Measurements from ENCODE around the gene MUC6.

The MUC6 gene

DNA sequence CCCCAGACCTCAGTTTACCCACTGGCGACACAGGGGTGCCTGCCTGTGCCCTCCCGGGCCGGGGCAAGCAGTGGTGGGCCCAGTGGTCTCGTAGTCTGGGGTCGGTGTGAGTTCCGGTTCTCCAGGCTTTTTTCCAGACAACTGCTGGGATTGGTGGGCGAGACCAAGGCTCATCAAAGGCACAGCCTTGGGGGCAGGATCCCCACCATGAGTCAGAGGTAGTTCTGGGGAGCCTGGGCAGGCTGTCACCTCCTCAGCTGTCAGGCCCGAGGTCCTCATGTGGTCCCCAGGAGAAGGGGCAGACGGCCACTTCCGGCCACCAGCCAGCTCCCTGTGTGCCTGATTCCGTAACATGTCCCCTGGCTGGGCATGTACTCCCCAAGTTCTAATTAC, 37.3 kb upstream of the MUC6 start:
- CTCF ChIA-PET = no interaction called here
- POLR2A ChIA-PET = no interaction called here
- DNase-seq (ENCODE audit: extremely low spot score) = no peak
- TF ChIP-seq FOXK2 (IDR thresholded peaks at IDR 0.05) (no peak), FOXM1 (IDR thresholded peaks at IDR 0.05; ENCODE audit: borderline replicate concordance) (no peak)

DNA sequence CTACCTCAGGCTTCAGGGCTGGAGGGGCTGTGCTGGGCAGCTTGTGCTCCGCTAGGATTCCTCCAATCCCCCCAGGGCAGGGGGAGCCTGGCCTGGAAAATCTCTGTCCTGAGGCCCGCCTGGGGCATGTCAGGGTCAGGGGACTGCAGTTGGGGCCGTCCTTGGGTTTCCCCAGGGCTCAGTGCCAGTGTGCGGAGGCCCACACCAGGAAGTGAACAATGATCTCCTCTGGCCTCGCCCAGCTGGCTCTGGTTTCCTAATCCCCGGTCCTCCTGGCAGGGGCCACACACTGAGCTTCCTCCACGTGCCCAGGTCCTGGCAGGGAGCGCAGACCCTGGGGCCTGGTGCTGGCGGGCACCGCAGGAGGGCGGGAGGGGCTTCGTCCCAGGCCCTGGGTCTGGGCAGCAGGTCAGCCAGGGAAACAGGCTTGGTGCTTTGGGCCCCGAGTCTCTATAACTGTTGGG, 36.8 kb upstream of the MUC6 start:
- CTCF ChIA-PET = interaction anchor here (0.7 kb wide), 1 partner anchor 82 kb away, joined by 3 read pairs; no protein-coding TSS in a partner anchor
- TF ChIP-seq ZNF384 (IDR thresholded peaks at IDR 0.05) (no peak), ARNT (IDR thresholded peaks at IDR 0.05) (no peak), LEF1 (IDR thresholded peaks at IDR 0.05; ENCODE audit: borderline replicate concordance) (no peak), ELF4 (IDR thresholded peaks at IDR 0.05) (no peak), SP1 (IDR thresholded peaks at IDR 0.05) (no peak), BHLHE40 (IDR thresholded peaks at IDR 0.05; ENCODE audit: borderline replicate concordance) (no peak), FOXA1 (IDR thresholded peaks at IDR 0.05) (no peak), FOXK2 (IDR thresholded peaks at IDR 0.05) (no peak)

DNA sequence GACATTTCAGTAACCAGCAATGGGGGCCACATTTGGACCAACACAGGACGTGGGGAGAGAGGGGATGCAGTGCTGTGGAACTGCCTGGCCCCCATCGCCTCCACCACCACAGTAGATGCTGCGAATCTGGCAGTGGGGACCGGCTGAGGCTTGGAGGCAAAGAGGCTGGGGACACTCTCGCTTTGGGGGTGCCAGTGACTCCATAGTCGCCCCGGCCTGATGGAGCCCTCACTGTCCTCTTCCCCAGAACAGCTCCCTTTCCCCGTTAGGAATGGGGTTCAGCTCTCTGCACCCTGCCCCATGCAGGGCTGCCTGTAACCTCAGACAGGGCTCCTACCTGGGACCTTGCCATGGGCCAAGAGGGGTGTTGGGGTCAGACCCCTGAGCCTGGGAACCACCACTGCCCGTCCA, 36.3 kb upstream of the MUC6 start:
- TF ChIP-seq SP1 (IDR thresholded peaks at IDR 0.05) = no peak
- TF ChIP-seq ZNF384 (IDR thresholded peaks at IDR 0.05) = no peak
- TF ChIP-seq ARNT (IDR thresholded peaks at IDR 0.05) = no peak
- no peak for TF ChIP-seq FOXK2 (IDR thresholded peaks at IDR 0.05)
- no peak for TF ChIP-seq BHLHE40 (IDR thresholded peaks at IDR 0.05; ENCODE audit: borderline replicate concordance)
- no peak for TF ChIP-seq FOXA1 (IDR thresholded peaks at IDR 0.05)
- no peak for TF ChIP-seq L3MBTL2 (conservative IDR thresholded peaks at IDR 0.05)
- no peak for TF ChIP-seq LEF1 (IDR thresholded peaks at IDR 0.05; ENCODE audit: borderline replicate concordance)
- no peak for TF ChIP-seq TARDBP (IDR thresholded peaks at IDR 0.05)
- TF ChIP-seq CTBP1 (IDR thresholded peaks at IDR 0.05; ENCODE audit: borderline replicate concordance) = no peak
- TF ChIP-seq SUZ12 (IDR thresholded peaks at IDR 0.05) = no peak
- no peak for TF ChIP-seq FOXM1 (IDR thresholded peaks at IDR 0.05; ENCODE audit: borderline replicate concordance)
- no peak for TF ChIP-seq ELF4 (IDR thresholded peaks at IDR 0.05)
- TF ChIP-seq, protein P1, sequence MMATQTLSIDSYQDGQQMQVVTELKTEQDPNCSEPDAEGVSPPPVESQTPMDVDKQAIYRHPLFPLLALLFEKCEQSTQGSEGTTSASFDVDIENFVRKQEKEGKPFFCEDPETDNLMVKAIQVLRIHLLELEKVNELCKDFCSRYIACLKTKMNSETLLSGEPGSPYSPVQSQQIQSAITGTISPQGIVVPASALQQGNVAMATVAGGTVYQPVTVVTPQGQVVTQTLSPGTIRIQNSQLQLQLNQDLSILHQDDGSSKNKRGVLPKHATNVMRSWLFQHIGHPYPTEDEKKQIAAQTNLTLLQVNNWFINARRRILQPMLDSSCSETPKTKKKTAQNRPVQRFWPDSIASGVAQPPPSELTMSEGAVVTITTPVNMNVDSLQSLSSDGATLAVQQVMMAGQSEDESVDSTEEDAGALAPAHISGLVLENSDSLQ (IDR thresholded peaks at IDR 0.05) = no peak
- no peak for TF ChIP-seq NFRKB (IDR thresholded peaks at IDR 0.05)
- TF ChIP-seq HDGF (IDR thresholded peaks at IDR 0.05; ENCODE audit: borderline replicate concordance) = no peak
- CTCF ChIA-PET = interaction anchor here (0.7 kb wide), 1 partner anchor 82 kb away, joined by 3 read pairs; no protein-coding TSS in a partner anchor
- POLR2A ChIA-PET = no interaction called here
- no peak for DNase-seq (ENCODE audit: extremely low spot score)

More for the DNA sequence above, 36.8 kb upstream of the MUC6 start:
- DNase-seq (ENCODE audit: extremely low spot score) = no peak
- POLR2A ChIA-PET = no interaction called here

DNA sequence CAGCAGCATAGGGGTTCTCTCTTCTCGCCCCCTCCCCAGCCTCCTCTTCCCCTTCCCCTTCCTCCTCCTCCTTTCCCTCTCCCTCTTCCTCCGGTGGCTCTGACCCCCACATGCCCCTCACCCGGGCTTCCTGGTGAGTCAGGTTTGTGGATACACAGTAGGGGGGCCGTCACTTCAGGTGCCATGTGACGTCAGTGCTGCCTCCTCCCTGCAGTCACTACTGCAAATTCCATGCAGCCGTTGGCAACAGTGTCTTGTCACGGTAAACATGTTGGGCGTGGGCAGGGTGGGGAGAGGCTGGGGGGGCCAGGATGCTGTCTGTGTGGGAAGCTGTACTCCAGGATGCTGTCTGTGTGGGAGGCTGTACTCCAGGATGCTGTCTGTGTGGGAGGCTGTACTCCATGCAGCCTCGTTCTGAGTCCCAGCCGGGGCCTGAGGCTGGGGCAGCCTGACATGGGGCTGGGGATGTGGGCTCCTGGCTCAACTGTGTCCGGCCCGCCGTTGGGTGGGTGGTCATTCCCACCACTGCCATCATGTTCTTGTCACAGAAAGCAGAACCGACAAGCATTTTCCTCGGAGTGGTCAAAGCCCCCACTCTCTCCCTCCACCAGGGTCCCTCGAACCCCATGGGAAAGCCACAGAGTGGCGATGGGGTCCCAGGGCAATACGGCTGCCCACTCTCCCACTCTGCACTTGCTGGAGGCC, 35.8 kb upstream of the MUC6 start:
- ChIA-PET CTCF (interaction anchor here (0.7 kb wide), 1 partner anchor 81 kb away, joined by 3 read pairs; no protein-coding TSS in a partner anchor), POLR2A (no interaction called here)
- TF ChIP-seq FOXM1 (IDR thresholded peaks at IDR 0.05; ENCODE audit: borderline replicate concordance) (no peak), CTBP1 (IDR thresholded peaks at IDR 0.05; ENCODE audit: borderline replicate concordance) (no peak), NFRKB (IDR thresholded peaks at IDR 0.05) (no peak), ARNT (IDR thresholded peaks at IDR 0.05) (no peak), TARDBP (IDR thresholded peaks at IDR 0.05) (no peak), HDGF (IDR thresholded peaks at IDR 0.05; ENCODE audit: borderline replicate concordance) (no peak), BHLHE40 (IDR thresholded peaks at IDR 0.05; ENCODE audit: borderline replicate concordance) (no peak), SUZ12 (IDR thresholded peaks at IDR 0.05) (no peak), SP1 (IDR thresholded peaks at IDR 0.05) (no peak), FOXK2 (IDR thresholded peaks at IDR 0.05) (no peak), L3MBTL2 (conservative IDR thresholded peaks at IDR 0.05) (no peak), LEF1 (IDR thresholded peaks at IDR 0.05; ENCODE audit: borderline replicate concordance) (no peak), ZNF384 (IDR thresholded peaks at IDR 0.05) (no peak), FOXA1 (IDR thresholded peaks at IDR 0.05) (no peak), ELF4 (IDR thresholded peaks at IDR 0.05) (no peak)
- TF ChIP-seq, protein P1 (IDR thresholded peaks at IDR 0.05) = no peak
- DNase-seq (ENCODE audit: extremely low spot score) = no peak

DNA sequence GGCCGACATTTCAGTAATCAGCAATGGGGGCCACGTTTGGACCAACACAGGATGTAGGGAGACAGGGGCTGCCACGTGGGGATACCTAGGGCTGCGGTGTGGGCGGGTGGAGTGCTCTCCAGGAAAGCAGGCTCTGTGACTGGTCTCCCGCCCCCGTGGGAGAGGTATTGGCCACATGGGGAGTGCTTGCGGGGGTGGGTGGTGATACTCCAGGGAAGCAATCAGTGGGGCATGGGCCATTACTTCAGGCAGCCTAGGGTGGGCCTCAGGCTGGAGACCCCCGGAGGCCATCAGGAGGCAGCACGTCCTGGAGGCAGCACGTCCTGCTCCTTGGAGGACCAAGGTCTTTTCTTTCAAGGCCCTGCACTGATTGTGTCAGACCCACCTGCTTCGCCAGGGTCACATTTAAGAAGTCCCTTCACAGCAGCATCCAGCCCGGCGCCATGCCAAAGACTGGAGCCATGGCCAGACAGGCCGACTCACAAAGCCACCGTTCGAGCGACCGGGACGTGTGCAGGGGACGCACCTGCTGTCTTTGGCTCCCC, 35.1 kb upstream of the MUC6 start:
- no peak for DNase-seq (ENCODE audit: extremely low spot score)
- no peak for TF ChIP-seq ELF4 (IDR thresholded peaks at IDR 0.05)
- TF ChIP-seq FOXM1 (IDR thresholded peaks at IDR 0.05; ENCODE audit: borderline replicate concordance) = no peak
- no peak for TF ChIP-seq NFRKB (IDR thresholded peaks at IDR 0.05)
- TF ChIP-seq SP1 (IDR thresholded peaks at IDR 0.05) = no peak
- no peak for TF ChIP-seq SUZ12 (IDR thresholded peaks at IDR 0.05)
- no peak for TF ChIP-seq ZNF384 (IDR thresholded peaks at IDR 0.05)
- no peak for TF ChIP-seq BHLHE40 (IDR thresholded peaks at IDR 0.05; ENCODE audit: borderline replicate concordance)
- no peak for TF ChIP-seq L3MBTL2 (conservative IDR thresholded peaks at IDR 0.05)
- no peak for TF ChIP-seq TARDBP (IDR thresholded peaks at IDR 0.05)
- no peak for TF ChIP-seq LEF1 (IDR thresholded peaks at IDR 0.05; ENCODE audit: borderline replicate concordance)
- no peak for TF ChIP-seq ARNT (IDR thresholded peaks at IDR 0.05)
- TF ChIP-seq FOXK2 (IDR thresholded peaks at IDR 0.05) = no peak
- no peak for TF ChIP-seq FOXA1 (IDR thresholded peaks at IDR 0.05)
- no peak for TF ChIP-seq CTBP1 (IDR thresholded peaks at IDR 0.05; ENCODE audit: borderline replicate concordance)
- TF ChIP-seq, protein P1 (IDR thresholded peaks at IDR 0.05) = no peak
- TF ChIP-seq HDGF (IDR thresholded peaks at IDR 0.05; ENCODE audit: borderline replicate concordance) = no peak
- ChIA-PET CTCF (no interaction called here), POLR2A (no interaction called here)

Measured in HEK293T (cell line).